Measurements from ENCODE around the gene AGPAT1. TPM values are rescaled to one million over a fixed set of nuclear protein-coding genes. Genes with fewer than 3 reads are reported as not detected.

The AGPAT1 gene
- total RNA-seq, 1 experiment from 2014 or later = 58.9 TPM

GRCh38 chr6:32151863-32152768, 23.8 kb downstream of the AGPAT1 start, which contains the start of gene PRRT1:
Gene PRRT1 (minus strand): TSS chr6:32151939. CDS start chr6:32151827, 112 bp downstream.
- Histone ChIP-seq H3K4me1 (replicated peaks; ENCODE audit: insufficient read depth) (peaks cover 18% of the 10 kb centered on the region), H3K36me3 (ENCODE audit: low read depth) (peaks cover 11% of the 10 kb centered on the region), H3K27ac (peak within 1 kb of the TSS; percentile 96), H3K4me2 (peak within 1 kb of the TSS; percentile 98), H3F3A (ENCODE audit: insufficient read depth, low read depth) (peaks cover 17% of the 10 kb centered on the region; the same call in 1 of the 2 replicates), H4K20me1 (ENCODE audit: insufficient read depth) (0 out of 2 replicates have a peak, but pooled peaks cover 2% of the 10 kb centered on the region), H3K79me2 (ENCODE audit: low read depth) (peaks cover 35% of the 10 kb centered on the region), H3K9me3 (ENCODE audit: insufficient read depth, low read depth) (no peaks in the 10 kb centered on the region), H3K4me3 (peak within 1 kb of the TSS; percentile 77), H2AFZ (peak within 1 kb of the TSS; percentile 82), H3K27me3 (ENCODE audit: insufficient read depth, low read depth) (no peaks in the 10 kb centered on the region), H3K9me2 (ENCODE audit: insufficient read depth) (no peaks in the 10 kb centered on the region)
- CTCF ChIA-PET = no interaction called here
- intact Hi-C loops (cut with micrococcal nuclease; ENCODE audit: unreplicated experiment) = no loop called here
- POLR2A ChIA-PET (ENCODE audit: unreplicated experiment) = interaction anchor here (1.3 kb wide), 1 partner anchor 22 kb away, joined by 17 read pairs; the partner anchor contains the start of gene FKBPL
- TF ChIP-seq EZH2 (IDR thresholded peaks at IDR 0.05; ENCODE audit: low read depth) (no peak), CTCF (conservative IDR thresholded peaks at IDR 0.05) (no peak)
- DNase-seq = no peak
- BruUV-seq (replicated peaks) = no TSS peak

GRCh38 chr6:32151181-32151862, 24.6 kb downstream of the AGPAT1 start:
- Histone ChIP-seq H2AFZ (no peak overlapping the region), H3F3A (ENCODE audit: insufficient read depth, low read depth) (peaks cover 25% of the 10 kb centered on the region; the same call in 1 of the 2 replicates), H3K36me3 (ENCODE audit: low read depth) (0 out of 2 replicates have a peak, but pooled peaks cover 3% of the 10 kb centered on the region), H4K20me1 (ENCODE audit: insufficient read depth) (0 out of 2 replicates have a peak, but pooled peaks cover 2% of the 10 kb centered on the region), H3K4me1 (replicated peaks; ENCODE audit: insufficient read depth) (peaks cover 24% of the 10 kb centered on the region), H3K27me3 (ENCODE audit: insufficient read depth, low read depth) (no peaks in the 10 kb centered on the region), H3K9me2 (ENCODE audit: insufficient read depth) (no peaks in the 10 kb centered on the region), H3K27ac (no peak overlapping the region), H3K79me2 (ENCODE audit: low read depth) (peaks cover 30% of the 10 kb centered on the region), H3K4me2 (no peak overlapping the region; the same call in 1 of the 2 replicates), H3K4me3 (no peak overlapping the region), H3K9me3 (ENCODE audit: insufficient read depth, low read depth) (no peaks in the 10 kb centered on the region)
- intact Hi-C loops (cut with micrococcal nuclease; ENCODE audit: unreplicated experiment) = no loop called here
- POLR2A ChIA-PET (ENCODE audit: unreplicated experiment) = no interaction called here
- CTCF ChIA-PET = interaction anchor here (1.0 kb wide), 1 partner anchor 18 kb away, joined by 5 read pairs; no protein-coding TSS in a partner anchor
- no peak for DNase-seq
- no peak for TF ChIP-seq EZH2 (IDR thresholded peaks at IDR 0.05; ENCODE audit: low read depth)
- TF ChIP-seq CTCF (conservative IDR thresholded peaks at IDR 0.05) = no peak
- BruUV-seq (replicated peaks) = no TSS peak
